WTC11 (cell line): ENCODE measurements around the gene GYS2. TPM values are rescaled to one million over a fixed set of nuclear protein-coding genes. Genes with fewer than 3 reads are reported as not detected.

Experiments used
- ATAC-seq: fragments of 200-7000 bp; cut with Tn5 transposase; 2 replicates; pipeline ENCODE4 v1.10.0; 2021; ENCODE audit warnings: mild to moderate bottlenecking, moderate library complexity
- CTCF ChIA-PET: fragments of 300-600 bp; sonication (Branson Sonifier 250); formaldehyde crosslinking; loops from one replicate; lab custom pipeline; 2021; ENCODE audit warnings: antibody characterized with exemption; lab: Charles Lee
- POLR2A ChIA-PET: fragments of 350-600 bp; sonication (Branson Sonifier 250); formaldehyde crosslinking; loops from one replicate; lab custom pipeline; 2021; ENCODE audit warnings: antibody characterized with exemption; lab: Charles Lee
- DNase-seq: peaks from one replicate; pipeline ENCODE4 v3.0.0; 2021; ENCODE audit warnings: low spot score
- H3K27ac Mint-ChIP-seq: 2 replicates; pipeline ENCODE4 v1.8.0; 2021; ENCODE audit warnings: mixed read lengths
- H3K27me3 Mint-ChIP-seq: 2 replicates; pipeline ENCODE4 v1.8.0; 2021; ENCODE audit warnings: low read depth, mild to moderate bottlenecking, moderate library complexity, mixed read lengths
- H3K36me3 Mint-ChIP-seq: 2 replicates; pipeline ENCODE4 v1.8.0; 2021; ENCODE audit warnings: mixed read lengths
- H3K4me1 Mint-ChIP-seq: 2 replicates; pipeline ENCODE4 v1.8.0; 2022; ENCODE audit warnings: mixed read lengths
- H3K4me3 Mint-ChIP-seq: 2 replicates; pipeline ENCODE4 v1.8.0; 2021; ENCODE audit warnings: mild to moderate bottlenecking, moderate library complexity, mixed read lengths
- H3K9me3 Mint-ChIP-seq: 2 replicates; pipeline ENCODE4 v1.8.0; 2021; ENCODE audit warnings: mixed read lengths
- ELF4 ChIP-seq: sonication (generic); formaldehyde crosslinking; IDR thresholded peaks from 2 replicates; pipeline ENCODE4 v1.8.1; 2022; ENCODE audit warnings: low read depth, mild to moderate bottlenecking, moderate library complexity, missing genetic modification reagents
- GABPB1 ChIP-seq: sonication (generic); formaldehyde crosslinking; IDR thresholded peaks from 2 replicates; pipeline ENCODE4 v1.8.1; 2023; ENCODE audit warnings: mild to moderate bottlenecking, missing genetic modification reagents
- NFATC4 ChIP-seq: fragments of 250-450 bp; sonication (Bioruptor Pico); IDR thresholded peaks from 2 replicates; pipeline ENCODE4 v1.9.0; 2021; ENCODE audit warnings: mild to moderate bottlenecking
- NFE2L1 ChIP-seq: sonication (generic); formaldehyde crosslinking; IDR thresholded peaks from 2 replicates; pipeline ENCODE4 v1.8.1; 2023; ENCODE audit warnings: missing genetic modification reagents
- NR1H2 ChIP-seq: sonication (generic); formaldehyde crosslinking; IDR thresholded peaks from 2 replicates; pipeline ENCODE4 v1.9.0; 2021; ENCODE audit warnings: mild to moderate bottlenecking, moderate library complexity, missing genetic modification reagents
- OVOL2 ChIP-seq: fragments of 250-450 bp; sonication (Bioruptor Pico); IDR thresholded peaks from 2 replicates; pipeline ENCODE4 v1.9.0; 2021; ENCODE audit warnings: mild to moderate bottlenecking, borderline replicate concordance
- ZBTB21 ChIP-seq: sonication (generic); formaldehyde crosslinking; IDR thresholded peaks from 2 replicates; pipeline ENCODE4 v1.8.1; 2023; ENCODE audit warnings: mild to moderate bottlenecking, missing genetic modification reagents, borderline replicate concordance
- ZNF263 ChIP-seq: sonication (generic); formaldehyde crosslinking; IDR thresholded peaks from 2 replicates; pipeline ENCODE4 v1.8.1; 2022; ENCODE audit warnings: low read depth, mild to moderate bottlenecking, moderate library complexity, missing genetic modification reagents
- ZNF416 ChIP-seq: fragments of 250-450 bp; sonication (Bioruptor Pico); IDR thresholded peaks from 2 replicates; pipeline ENCODE4 v1.9.0; 2021; ENCODE audit warnings: mild to moderate bottlenecking, inconsistent platforms
- total RNA-seq: library from RNA; stranded (reverse); gene quantifications from 3 replicates; pipeline ENCODE4 v1.2.3, GENCODE V29; 2021
- TF ChIP-seq, protein P1 (sequence below): fragments of 250-450 bp; sonication (Bioruptor Pico); IDR thresholded peaks from 2 replicates; pipeline ENCODE4 v2.1.2; 2022; ENCODE audit warnings: mild to moderate bottlenecking, moderate library complexity
- TF ChIP-seq, protein P2 (sequence below): fragments of 250-450 bp; sonication (Bioruptor Pico); IDR thresholded peaks from 2 replicates; pipeline ENCODE4 v1.9.0; 2021; ENCODE audit warnings: mild to moderate bottlenecking
- TF ChIP-seq, protein P3 (sequence below): sonication (generic); formaldehyde crosslinking; IDR thresholded peaks from 2 replicates; pipeline ENCODE4 v1.8.0; 2022; ENCODE audit warnings: mild to moderate bottlenecking, missing genetic modification reagents
- TF ChIP-seq, protein P4 (sequence below): fragments of 250-450 bp; sonication (Bioruptor Pico); conservative IDR thresholded peaks from 2 replicates; pipeline ENCODE4 v1.9.0; 2021; ENCODE audit warnings: mild to moderate bottlenecking
- TF ChIP-seq, protein P5 (sequence below): sonication (generic); formaldehyde crosslinking; IDR thresholded peaks from 2 replicates; pipeline ENCODE4 v1.8.0; 2022; ENCODE audit warnings: missing genetic modification reagents
- TF ChIP-seq, protein P6 (sequence below): fragments of 250-450 bp; sonication (Bioruptor Pico); IDR thresholded peaks from 2 replicates; pipeline ENCODE4 v1.8.0; 2021; ENCODE audit warnings: mild to moderate bottlenecking
- TF ChIP-seq, protein P7 (sequence below): sonication (generic); formaldehyde crosslinking; IDR thresholded peaks from 2 replicates; pipeline ENCODE4 v1.8.1; 2022; ENCODE audit warnings: low read depth, missing genetic modification reagents, borderline replicate concordance

Gene GYS2
- total RNA-seq, 1 experiment from 2014 or later = not detected

DNA sequence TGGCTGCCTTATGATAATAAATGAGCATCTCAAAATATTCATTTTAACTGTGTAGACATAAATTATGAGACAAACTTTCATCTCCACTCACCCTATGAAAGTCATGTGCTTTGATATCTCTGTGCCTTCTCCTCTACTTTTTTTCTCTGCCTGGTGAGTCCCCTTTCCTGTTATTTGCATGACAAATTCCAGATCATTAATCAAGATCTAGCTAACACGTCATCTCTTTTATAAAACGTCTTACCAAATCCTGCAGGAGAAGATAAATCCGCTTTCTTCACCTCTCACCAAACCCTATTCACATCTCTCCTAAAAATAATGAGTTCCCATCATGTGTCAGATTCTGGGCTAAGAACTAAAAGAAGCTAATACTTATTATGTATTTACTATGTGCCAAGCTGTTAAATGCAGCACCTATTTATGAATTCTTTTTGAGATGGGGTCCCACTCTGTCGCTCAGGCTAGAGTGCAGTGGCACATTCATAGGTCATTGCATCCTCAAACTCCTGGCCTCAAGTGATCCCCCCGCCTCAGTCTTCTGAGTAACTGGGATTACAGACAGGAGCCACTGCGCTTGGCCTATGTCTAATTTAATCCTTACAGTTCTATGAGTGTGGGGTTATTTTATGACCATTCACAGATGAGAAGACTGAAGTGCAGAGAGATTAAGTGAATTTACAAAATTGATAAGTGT is 51.9 kb downstream of the GYS2 start:
- TF ChIP-seq, protein P1, sequence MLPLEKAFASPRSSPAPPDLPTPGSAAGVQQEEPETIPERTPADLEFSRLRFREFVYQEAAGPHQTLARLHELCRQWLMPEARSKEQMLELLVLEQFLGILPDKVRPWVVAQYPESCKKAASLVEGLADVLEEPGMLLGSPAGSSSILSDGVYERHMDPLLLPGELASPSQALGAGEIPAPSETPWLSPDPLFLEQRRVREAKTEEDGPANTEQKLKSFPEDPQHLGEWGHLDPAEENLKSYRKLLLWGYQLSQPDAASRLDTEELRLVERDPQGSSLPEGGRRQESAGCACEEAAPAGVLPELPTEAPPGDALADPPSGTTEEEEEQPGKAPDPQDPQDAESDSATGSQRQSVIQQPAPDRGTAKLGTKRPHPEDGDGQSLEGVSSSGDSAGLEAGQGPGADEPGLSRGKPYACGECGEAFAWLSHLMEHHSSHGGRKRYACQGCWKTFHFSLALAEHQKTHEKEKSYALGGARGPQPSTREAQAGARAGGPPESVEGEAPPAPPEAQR (CRISPR knock-in tag) = no peak
- TF ChIP-seq, protein P2, sequence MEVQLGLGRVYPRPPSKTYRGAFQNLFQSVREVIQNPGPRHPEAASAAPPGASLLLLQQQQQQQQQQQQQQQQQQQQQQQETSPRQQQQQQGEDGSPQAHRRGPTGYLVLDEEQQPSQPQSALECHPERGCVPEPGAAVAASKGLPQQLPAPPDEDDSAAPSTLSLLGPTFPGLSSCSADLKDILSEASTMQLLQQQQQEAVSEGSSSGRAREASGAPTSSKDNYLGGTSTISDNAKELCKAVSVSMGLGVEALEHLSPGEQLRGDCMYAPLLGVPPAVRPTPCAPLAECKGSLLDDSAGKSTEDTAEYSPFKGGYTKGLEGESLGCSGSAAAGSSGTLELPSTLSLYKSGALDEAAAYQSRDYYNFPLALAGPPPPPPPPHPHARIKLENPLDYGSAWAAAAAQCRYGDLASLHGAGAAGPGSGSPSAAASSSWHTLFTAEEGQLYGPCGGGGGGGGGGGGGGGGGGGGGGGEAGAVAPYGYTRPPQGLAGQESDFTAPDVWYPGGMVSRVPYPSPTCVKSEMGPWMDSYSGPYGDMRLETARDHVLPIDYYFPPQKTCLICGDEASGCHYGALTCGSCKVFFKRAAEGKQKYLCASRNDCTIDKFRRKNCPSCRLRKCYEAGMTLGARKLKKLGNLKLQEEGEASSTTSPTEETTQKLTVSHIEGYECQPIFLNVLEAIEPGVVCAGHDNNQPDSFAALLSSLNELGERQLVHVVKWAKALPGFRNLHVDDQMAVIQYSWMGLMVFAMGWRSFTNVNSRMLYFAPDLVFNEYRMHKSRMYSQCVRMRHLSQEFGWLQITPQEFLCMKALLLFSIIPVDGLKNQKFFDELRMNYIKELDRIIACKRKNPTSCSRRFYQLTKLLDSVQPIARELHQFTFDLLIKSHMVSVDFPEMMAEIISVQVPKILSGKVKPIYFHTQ (CRISPR knock-in tag) = no peak
- TF ChIP-seq, protein P3, sequence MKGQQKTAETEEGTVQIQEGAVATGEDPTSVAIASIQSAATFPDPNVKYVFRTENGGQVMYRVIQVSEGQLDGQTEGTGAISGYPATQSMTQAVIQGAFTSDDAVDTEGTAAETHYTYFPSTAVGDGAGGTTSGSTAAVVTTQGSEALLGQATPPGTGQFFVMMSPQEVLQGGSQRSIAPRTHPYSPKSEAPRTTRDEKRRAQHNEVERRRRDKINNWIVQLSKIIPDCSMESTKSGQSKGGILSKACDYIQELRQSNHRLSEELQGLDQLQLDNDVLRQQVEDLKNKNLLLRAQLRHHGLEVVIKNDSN (CRISPR knock-in tag) = no peak
- TF ChIP-seq ZNF263 (CRISPR knock-in tag) = no peak
- TF ChIP-seq, all 79 proteins: peak for 0
- Mint-ChIP-seq H3K4me3 (no peak overlapping the region), H3K4me1 (no peaks in the 10 kb centered on the region), H3K9me3 (no peaks in the 10 kb centered on the region), H3K27ac (no peak overlapping the region), H3K36me3 (no peaks in the 10 kb centered on the region), H3K27me3 (no peaks in the 10 kb centered on the region)
- POLR2A ChIA-PET = no interaction called here
- no peak for ATAC-seq
- DNase-seq = no peak
- CTCF ChIA-PET = no interaction called here

DNA sequence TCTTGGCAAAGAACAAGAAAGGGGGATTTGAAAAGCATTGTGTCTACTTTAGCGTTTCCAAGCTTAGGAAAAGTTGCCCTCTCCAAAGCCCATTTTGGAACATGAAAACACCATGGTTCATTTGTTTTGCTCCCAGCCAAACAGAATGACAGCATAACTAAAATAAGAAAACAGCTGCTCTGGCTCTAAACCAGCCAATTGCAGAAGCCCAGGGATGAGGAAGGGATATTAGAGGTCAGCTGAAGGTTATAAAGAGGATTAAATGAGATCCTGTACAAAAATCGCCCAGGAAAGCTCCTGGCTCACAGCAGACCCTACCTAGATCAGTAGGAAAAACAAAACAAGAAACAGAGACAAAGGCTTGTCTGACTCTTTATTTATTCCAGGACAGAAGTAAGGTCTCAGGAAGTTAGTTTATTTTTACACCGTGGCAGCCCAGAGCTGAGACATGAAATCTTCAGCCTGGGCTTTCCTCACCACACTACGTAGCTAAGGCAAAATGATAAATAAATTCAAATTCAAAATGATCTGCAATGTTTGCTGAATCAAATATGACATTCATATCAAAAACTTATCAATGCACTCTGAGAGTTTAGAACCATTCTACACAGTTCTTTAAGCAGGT is 52.7 kb downstream of the GYS2 start:
- no peak overlapping the region for H3K4me3 Mint-ChIP-seq
- H3K27me3 Mint-ChIP-seq = no peaks in the 10 kb centered on the region
- H3K27ac Mint-ChIP-seq = no peak overlapping the region
- H3K36me3 Mint-ChIP-seq = no peaks in the 10 kb centered on the region
- ATAC-seq (no peak), DNase-seq (no peak)
- POLR2A ChIA-PET = no interaction called here
- CTCF ChIA-PET = no interaction called here
- H3K9me3 Mint-ChIP-seq = no peaks in the 10 kb centered on the region
- H3K4me1 Mint-ChIP-seq = no peaks in the 10 kb centered on the region
- TF ChIP-seq ZNF416 (CRISPR knock-in tag) = no peak
- no peak for TF ChIP-seq GABPB1
- no peak for TF ChIP-seq NFE2L1 (CRISPR knock-in tag)
- TF ChIP-seq, protein P1 (CRISPR knock-in tag) = no peak
- no peak for TF ChIP-seq ELF4 (CRISPR knock-in tag)
- TF ChIP-seq, protein P4, sequence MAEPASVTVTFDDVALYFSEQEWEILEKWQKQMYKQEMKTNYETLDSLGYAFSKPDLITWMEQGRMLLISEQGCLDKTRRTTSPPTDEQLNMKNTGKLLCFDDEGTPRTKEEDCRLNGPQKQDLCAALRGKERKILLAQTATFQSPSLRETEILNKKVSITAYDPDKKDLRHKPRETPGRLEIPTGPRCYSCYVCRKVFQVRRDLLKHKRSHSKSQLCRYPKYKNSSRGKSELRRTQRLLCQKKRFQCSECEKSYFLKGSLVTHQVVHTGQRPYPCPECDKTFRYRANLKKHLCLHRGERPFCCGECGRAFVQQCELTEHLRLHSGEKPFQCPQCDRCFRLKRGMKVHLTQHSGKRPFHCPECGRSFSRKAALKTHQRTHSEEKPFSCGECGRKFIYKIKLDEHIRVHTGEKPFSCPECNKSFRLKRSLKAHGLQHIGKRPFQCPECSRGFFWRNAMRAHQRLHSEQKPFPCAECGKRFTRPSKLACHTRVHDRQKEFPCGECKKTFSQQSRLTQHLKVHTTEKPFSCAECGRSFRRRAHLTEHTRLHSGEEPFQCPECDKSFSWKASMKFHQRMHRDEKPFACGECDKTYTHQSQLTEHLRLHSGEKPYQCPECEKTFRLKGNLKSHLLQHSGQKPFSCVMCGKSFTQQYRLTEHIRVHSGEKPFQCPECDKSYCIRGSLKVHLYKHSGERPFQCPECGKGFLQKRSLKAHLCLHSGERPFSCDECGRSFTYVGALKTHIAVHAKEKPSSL (CRISPR knock-in tag) = no peak
- TF ChIP-seq, protein P5, sequence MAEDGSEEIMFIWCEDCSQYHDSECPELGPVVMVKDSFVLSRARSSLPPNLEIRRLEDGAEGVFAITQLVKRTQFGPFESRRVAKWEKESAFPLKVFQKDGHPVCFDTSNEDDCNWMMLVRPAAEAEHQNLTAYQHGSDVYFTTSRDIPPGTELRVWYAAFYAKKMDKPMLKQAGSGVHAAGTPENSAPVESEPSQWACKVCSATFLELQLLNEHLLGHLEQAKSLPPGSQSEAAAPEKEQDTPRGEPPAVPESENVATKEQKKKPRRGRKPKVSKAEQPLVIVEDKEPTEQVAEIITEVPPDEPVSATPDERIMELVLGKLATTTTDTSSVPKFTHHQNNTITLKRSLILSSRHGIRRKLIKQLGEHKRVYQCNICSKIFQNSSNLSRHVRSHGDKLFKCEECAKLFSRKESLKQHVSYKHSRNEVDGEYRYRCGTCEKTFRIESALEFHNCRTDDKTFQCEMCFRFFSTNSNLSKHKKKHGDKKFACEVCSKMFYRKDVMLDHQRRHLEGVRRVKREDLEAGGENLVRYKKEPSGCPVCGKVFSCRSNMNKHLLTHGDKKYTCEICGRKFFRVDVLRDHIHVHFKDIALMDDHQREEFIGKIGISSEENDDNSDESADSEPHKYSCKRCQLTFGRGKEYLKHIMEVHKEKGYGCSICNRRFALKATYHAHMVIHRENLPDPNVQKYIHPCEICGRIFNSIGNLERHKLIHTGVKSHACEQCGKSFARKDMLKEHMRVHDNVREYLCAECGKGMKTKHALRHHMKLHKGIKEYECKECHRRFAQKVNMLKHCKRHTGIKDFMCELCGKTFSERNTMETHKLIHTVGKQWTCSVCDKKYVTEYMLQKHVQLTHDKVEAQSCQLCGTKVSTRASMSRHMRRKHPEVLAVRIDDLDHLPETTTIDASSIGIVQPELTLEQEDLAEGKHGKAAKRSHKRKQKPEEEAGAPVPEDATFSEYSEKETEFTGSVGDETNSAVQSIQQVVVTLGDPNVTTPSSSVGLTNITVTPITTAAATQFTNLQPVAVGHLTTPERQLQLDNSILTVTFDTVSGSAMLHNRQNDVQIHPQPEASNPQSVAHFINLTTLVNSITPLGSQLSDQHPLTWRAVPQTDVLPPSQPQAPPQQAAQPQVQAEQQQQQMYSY (CRISPR knock-in tag) = no peak
- TF ChIP-seq, protein P6, sequence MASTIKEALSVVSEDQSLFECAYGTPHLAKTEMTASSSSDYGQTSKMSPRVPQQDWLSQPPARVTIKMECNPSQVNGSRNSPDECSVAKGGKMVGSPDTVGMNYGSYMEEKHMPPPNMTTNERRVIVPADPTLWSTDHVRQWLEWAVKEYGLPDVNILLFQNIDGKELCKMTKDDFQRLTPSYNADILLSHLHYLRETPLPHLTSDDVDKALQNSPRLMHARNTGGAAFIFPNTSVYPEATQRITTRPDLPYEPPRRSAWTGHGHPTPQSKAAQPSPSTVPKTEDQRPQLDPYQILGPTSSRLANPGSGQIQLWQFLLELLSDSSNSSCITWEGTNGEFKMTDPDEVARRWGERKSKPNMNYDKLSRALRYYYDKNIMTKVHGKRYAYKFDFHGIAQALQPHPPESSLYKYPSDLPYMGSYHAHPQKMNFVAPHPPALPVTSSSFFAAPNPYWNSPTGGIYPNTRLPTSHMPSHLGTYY (CRISPR knock-in tag) = no peak
- no peak for TF ChIP-seq NR1H2 (CRISPR knock-in tag)
- TF ChIP-seq ZNF263 (CRISPR knock-in tag) = no peak
- no peak for TF ChIP-seq NFATC4 (CRISPR knock-in tag)
- no peak for TF ChIP-seq ZBTB21 (CRISPR knock-in tag)
- no peak for TF ChIP-seq OVOL2 (CRISPR knock-in tag)
- TF ChIP-seq, protein P7, sequence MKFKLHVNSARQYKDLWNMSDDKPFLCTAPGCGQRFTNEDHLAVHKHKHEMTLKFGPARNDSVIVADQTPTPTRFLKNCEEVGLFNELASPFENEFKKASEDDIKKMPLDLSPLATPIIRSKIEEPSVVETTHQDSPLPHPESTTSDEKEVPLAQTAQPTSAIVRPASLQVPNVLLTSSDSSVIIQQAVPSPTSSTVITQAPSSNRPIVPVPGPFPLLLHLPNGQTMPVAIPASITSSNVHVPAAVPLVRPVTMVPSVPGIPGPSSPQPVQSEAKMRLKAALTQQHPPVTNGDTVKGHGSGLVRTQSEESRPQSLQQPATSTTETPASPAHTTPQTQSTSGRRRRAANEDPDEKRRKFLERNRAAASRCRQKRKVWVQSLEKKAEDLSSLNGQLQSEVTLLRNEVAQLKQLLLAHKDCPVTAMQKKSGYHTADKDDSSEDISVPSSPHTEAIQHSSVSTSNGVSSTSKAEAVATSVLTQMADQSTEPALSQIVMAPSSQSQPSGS (CRISPR knock-in tag) = no peak
